Endothelial cell of umbilical vein (primary cell): ENCODE data around the gene AHI1. TPM values are rescaled to one million over a fixed set of nuclear protein-coding genes. Genes with fewer than 3 reads are reported as not detected.
A peak's percentile ranks its signal among the peaks of the same experiment; 100 is the strongest.

Experiments used
- BruUV-seq: library from RNA; stranded (reverse); fragments of 400-500 nt; replicated peaks from 2 replicates; lab custom pipeline; 2021; lab: Mats Ljungman, UMichigan
- CTCF ChIA-PET: fragments of 300-600, 350-600 bp; sonication (Branson Sonifier 250); formaldehyde crosslinking; loops from one replicate; lab custom pipeline; 2021; ENCODE audit warnings: antibody characterized with exemption, inconsistent platforms; lab: Charles Lee
- POLR2A ChIA-PET: fragments of 300-600, 350-600 bp; sonication (Branson Sonifier 250); formaldehyde crosslinking; loops from one replicate; lab custom pipeline; 2021; ENCODE audit warnings: antibody characterized with exemption, inconsistent platforms; lab: Charles Lee
- DNase-seq: peaks from one replicate; pipeline ENCODE4 v3.0.0-alpha.2; 2011; ENCODE audit warnings: low read depth, low spot score
- FAIRE-seq: peaks from 2 replicates; lab custom pipeline; 2011; peaks lifted over from hg19 to GRCh38; lab: Jason Lieb, UNC
- H2AFZ ChIP-seq: 2 replicates; pipeline ENCODE4 v1.6.0; 2012; ENCODE audit warnings: low read depth, low read length, control low read depth, inconsistent platforms
- H3K27ac ChIP-seq: 2 replicates; pipeline ENCODE4 v1.5.1; 2011; ENCODE audit warnings: low read depth, mild to moderate bottlenecking, control low read depth, low read length, moderate library complexity; ENCODE audit not compliant: insufficient read depth
- H3K27me3 ChIP-seq, 2 experiments: 2 replicates each; pipeline versions ENCODE4 v1.6.0 to v1.6.1; 2011; ENCODE audit warnings: low read length in 2 of 2, mixed read lengths in 1 of 2; ENCODE audit not compliant: control insufficient read depth in 2 of 2, insufficient read depth in 2 of 2
- H3K36me3 ChIP-seq, 2 experiments: 2 replicates in 1 of 2; 3 replicates in 1 of 2; pipeline ENCODE4 v1.5.1; 2011; ENCODE audit warnings: low read length in 2 of 2, mild to moderate bottlenecking in 1 of 2, moderate library complexity in 1 of 2; ENCODE audit not compliant: control insufficient read depth in 2 of 2, insufficient read depth in 2 of 2; ENCODE audit errors: extremely low read depth in 1 of 2
- H3K4me1 ChIP-seq: 3 replicates; pipeline ENCODE4 v1.5.1; 2011; ENCODE audit warnings: mild to moderate bottlenecking, low read length; ENCODE audit not compliant: control insufficient read depth, insufficient read depth; ENCODE audit errors: extremely low read depth
- H3K4me2 ChIP-seq: 2 replicates; pipeline ENCODE4 v1.6.1; 2011; ENCODE audit warnings: low read length, control low read depth, mixed read lengths; ENCODE audit not compliant: insufficient read depth
- H3K4me3 ChIP-seq, 3 experiments: fragments of 200-600 bp in 1 of 3; sonication (generic), shearing (Covaris generic) in 1 of 3; replicated peaks in 1 of 3; 2 replicates each; pipeline ENCODE4 v1.5.1; 2011 to 2016; ENCODE audit warnings: control low read depth in 3 of 3, low read length in 3 of 3, mild to moderate bottlenecking in 2 of 3, inconsistent platforms in 1 of 3, low read depth in 1 of 3, moderate library complexity in 1 of 3; ENCODE audit not compliant: insufficient read depth in 1 of 3
- H3K79me2 ChIP-seq: 2 replicates; pipeline ENCODE4 v1.6.0; 2012; ENCODE audit warnings: low read length, inconsistent platforms; ENCODE audit not compliant: control insufficient read depth, insufficient read depth
- H3K9ac ChIP-seq: replicated peaks from 2 replicates; pipeline ENCODE3; 2011; ENCODE audit warnings: low read length, control low read depth; ENCODE audit not compliant: insufficient read depth; ENCODE audit errors: extremely low read depth
- H3K9me1 ChIP-seq: replicated peaks from 3 replicates; pipeline ENCODE4 v1.6.0; 2011; ENCODE audit warnings: mild to moderate bottlenecking, low read length; ENCODE audit not compliant: control insufficient read depth, insufficient read depth; ENCODE audit errors: extremely low read depth
- H3K9me3 ChIP-seq: replicated peaks from 2 replicates; pipeline ENCODE4 v1.5.1; 2012; ENCODE audit warnings: low read length, inconsistent platforms; ENCODE audit not compliant: control insufficient read depth, insufficient read depth
- H4K20me1 ChIP-seq: replicated peaks from 2 replicates; pipeline ENCODE3; 2011; ENCODE audit warnings: mild to moderate bottlenecking, low read length; ENCODE audit not compliant: control insufficient read depth, insufficient read depth; ENCODE audit errors: extremely low read depth
- EZH2 ChIP-seq: IDR thresholded peaks from 2 replicates; pipeline ENCODE4 v1.6.1; 2012; ENCODE audit warnings: borderline replicate concordance, low read depth, mild to moderate bottlenecking, moderate library complexity, low read length, inconsistent platforms; ENCODE audit not compliant: severe bottlenecking
- FOS ChIP-seq: IDR thresholded peaks from 2 replicates; pipeline ENCODE4 v1.6.1; 2011; ENCODE audit warnings: mild to moderate bottlenecking, low read length, moderate library complexity, borderline replicate concordance; ENCODE audit not compliant: insufficient read depth
- GATA2 ChIP-seq: IDR thresholded peaks from 2 replicates; pipeline ENCODE4 v1.7.0; 2011; ENCODE audit warnings: low read depth, mild to moderate bottlenecking, moderate library complexity, mixed read lengths, low read length; ENCODE audit not compliant: insufficient read length, insufficient read depth
- JUN ChIP-seq: IDR thresholded peaks from 2 replicates; pipeline ENCODE4 v1.6.1; 2011; ENCODE audit warnings: borderline replicate concordance, low read depth; ENCODE audit not compliant: insufficient read length, insufficient read depth
- MYC ChIP-seq: IDR thresholded peaks from one replicate; pipeline ENCODE4 v1.6.1; 2011; ENCODE audit warnings: mild to moderate bottlenecking, low read depth, low read length
- POLR2A ChIP-seq: IDR thresholded peaks from 2 replicates; pipeline ENCODE4 v1.6.1; 2012; ENCODE audit warnings: low read depth, mild to moderate bottlenecking, control low read depth, low read length
- POLR2AphosphoS5 ChIP-seq: IDR thresholded peaks from 2 replicates; pipeline ENCODE4 v1.6.1; 2012; ENCODE audit warnings: low read depth, mild to moderate bottlenecking, control low read depth, low read length, moderate library complexity; ENCODE audit not compliant: insufficient read depth
- dilution Hi-C: fragments of 300-500 bp; cut with MboI; formaldehyde crosslinking; loops from one replicate; pipeline ENCODE4 v1.15.0; 2019; ENCODE audit warnings: low sequenced_read_pairs; ENCODE audit not compliant: extremely low pct_ligation_motif_present
- intact Hi-C: fragments of 100-400 bp; cut with micrococcal nuclease; formaldehyde crosslinking; loops from one replicate; pipeline ENCODE4 v1.10.0; 2022
- polyA plus RNA-seq, 4 experiments: library from polyadenylated mRNA; depleted of rRNA in 3 of 4; stranded (reverse) in 3 of 4; unstranded in 1 of 4; fragments of >200 nt; gene quantifications; 2 replicates each; pipeline versions ENCODE4 v1.2.1 to v1.2.3, GENCODE V29; 2011 to 2012; ENCODE audit warnings: missing spikeins in 1 of 4
- total RNA-seq: library from RNA; stranded (reverse); gene quantifications from 2 replicates; pipeline ENCODE4 v1.2.3, GENCODE V29; 2021
- TF ChIP-seq, protein P1 (sequence below): IDR thresholded peaks from 2 replicates; pipeline ENCODE4 v1.6.1; 2011; ENCODE audit not compliant: insufficient read depth, insufficient read length
- TF ChIP-seq, protein P2 (sequence below), 2 donors: IDR thresholded peaks; 1 replicate in 1 of 2; 2 replicates in 1 of 2; pipeline ENCODE4 v1.5.1; 2011; ENCODE audit warnings: low read length in 2 of 2, mild to moderate bottlenecking in 2 of 2, moderate library complexity in 2 of 2, control low read depth in 1 of 2, inconsistent platforms in 1 of 2, low read depth in 1 of 2; ENCODE audit not compliant: insufficient read depth in 1 of 2; ENCODE audit errors: extremely low read depth in 1 of 2

The AHI1 gene
- total and polyA plus RNA-seq, 2 donors (not counting 3 experiments of a cell fraction or from before 2014, with no cell fraction given), result 5.1 to 20.7 TPM

DNA sequence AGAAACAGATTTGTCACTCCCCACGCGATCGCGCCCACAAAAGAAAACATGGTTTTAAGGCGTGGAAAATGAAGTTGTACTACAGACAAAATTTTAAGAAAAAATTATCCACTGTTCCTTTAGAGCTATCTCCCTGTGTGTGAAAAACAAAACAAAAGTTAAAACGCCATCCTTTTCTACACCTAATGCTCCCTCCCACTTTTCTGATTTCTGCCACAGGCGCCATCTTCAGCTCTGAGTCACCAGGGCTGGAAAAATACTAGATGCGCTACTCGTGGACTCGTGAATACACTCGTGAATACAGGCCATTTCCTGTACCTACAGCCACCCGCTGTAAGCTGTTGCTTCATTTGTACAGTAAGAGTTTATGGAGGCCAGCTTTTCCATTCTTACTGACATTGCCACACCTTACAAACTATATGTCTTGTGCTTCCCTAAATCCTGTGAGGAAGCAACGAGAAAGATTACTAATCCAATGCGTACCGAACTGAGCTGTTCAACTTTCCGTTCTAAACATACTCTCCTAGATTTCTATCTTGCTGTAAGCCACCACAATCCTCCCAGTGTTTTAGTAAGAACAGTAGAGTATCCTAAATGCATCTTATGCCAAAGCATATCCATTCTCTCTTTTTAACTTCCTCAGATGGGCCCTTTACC is 773 bp upstream of the AHI1 start:
- peak; percentile 83 for FAIRE-seq
- H3K9me3 ChIP-seq, result no peaks in the 10 kb centered on the region
- intact Hi-C loops, result loop anchor here (2.0 to 10.0 kb wide), 2 partner anchors 536 to 1286 kb away; no protein-coding TSS in a partner anchor

More for the DNA sequence above, 773 bp upstream of the AHI1 start:
- TF ChIP-seq JUN (peak; percentile 56), MYC (no peak), GATA2 (peak; percentile 44), FOS (peak; percentile 85), EZH2 (no peak), POLR2A (peak; percentile 73), POLR2AphosphoS5 (peak; percentile 68)
- TF ChIP-seq, protein P1, sequence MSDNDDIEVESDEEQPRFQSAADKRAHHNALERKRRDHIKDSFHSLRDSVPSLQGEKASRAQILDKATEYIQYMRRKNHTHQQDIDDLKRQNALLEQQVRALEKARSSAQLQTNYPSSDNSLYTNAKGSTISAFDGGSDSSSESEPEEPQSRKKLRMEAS, result peak; percentile 55
- TF ChIP-seq, protein P2, sequence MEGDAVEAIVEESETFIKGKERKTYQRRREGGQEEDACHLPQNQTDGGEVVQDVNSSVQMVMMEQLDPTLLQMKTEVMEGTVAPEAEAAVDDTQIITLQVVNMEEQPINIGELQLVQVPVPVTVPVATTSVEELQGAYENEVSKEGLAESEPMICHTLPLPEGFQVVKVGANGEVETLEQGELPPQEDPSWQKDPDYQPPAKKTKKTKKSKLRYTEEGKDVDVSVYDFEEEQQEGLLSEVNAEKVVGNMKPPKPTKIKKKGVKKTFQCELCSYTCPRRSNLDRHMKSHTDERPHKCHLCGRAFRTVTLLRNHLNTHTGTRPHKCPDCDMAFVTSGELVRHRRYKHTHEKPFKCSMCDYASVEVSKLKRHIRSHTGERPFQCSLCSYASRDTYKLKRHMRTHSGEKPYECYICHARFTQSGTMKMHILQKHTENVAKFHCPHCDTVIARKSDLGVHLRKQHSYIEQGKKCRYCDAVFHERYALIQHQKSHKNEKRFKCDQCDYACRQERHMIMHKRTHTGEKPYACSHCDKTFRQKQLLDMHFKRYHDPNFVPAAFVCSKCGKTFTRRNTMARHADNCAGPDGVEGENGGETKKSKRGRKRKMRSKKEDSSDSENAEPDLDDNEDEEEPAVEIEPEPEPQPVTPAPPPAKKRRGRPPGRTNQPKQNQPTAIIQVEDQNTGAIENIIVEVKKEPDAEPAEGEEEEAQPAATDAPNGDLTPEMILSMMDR (IDR thresholded peaks at IDR 0.05; ENCODE audit: extremely low read depth in 1 of 2, insufficient read depth in 1 of 2, low read depth in 1 of 2, low read length in 2 of 2), result no peak
- peak overlapping the region; percentile 96 to 98 (median 96) for H3K4me3 ChIP-seq
- peak overlapping the region; percentile 94 for H2AFZ ChIP-seq
- no TSS peak for BruUV-seq
- CTCF ChIA-PET, result interaction anchor here (0.6 to 1.6 kb wide), 7 partner anchors 38 to 1092 kb away, joined by 3 to 10 read pairs (median 4); partner anchors contain the start of gene BCLAF1
- peak overlapping the region; percentile 97 for H3K4me2 ChIP-seq
- no peaks in the 10 kb centered on the region for H4K20me1 ChIP-seq
- H3K9me1 ChIP-seq, result no peaks in the 10 kb centered on the region
- peaks cover 23% of the 10 kb centered on the region for H3K4me1 ChIP-seq
- POLR2A ChIA-PET, result interaction anchor here (0.6 to 2.1 kb wide), 4 partner anchors 528 to 792 kb away, joined by 3 to 11 read pairs (median 4); partner anchors contain the start of gene BCLAF1
- peak overlapping the region; percentile 99 for H3K27ac ChIP-seq
- peaks cover 19% of the 10 kb centered on the region for H3K79me2 ChIP-seq
- H3K36me3 ChIP-seq, result no peaks in the 10 kb centered on the region
- DNase-seq, result peak; percentile 93
- no peaks in the 10 kb centered on the region for H3K27me3 ChIP-seq
- peak overlapping the region; percentile 100 for H3K9ac ChIP-seq
- dilution Hi-C loops, result no loop called here
